DMS153 (cell line): Measurements from ENCODE around the gene SZT2.
"Not testable (repeated sequence)": the region's sequence is repeated elsewhere in the genome, so short reads cannot be mapped to it uniquely, and the experiment has no call there.

ENCODE experiments used
- DNase-seq: peaks from one replicate; lab custom pipeline; 2025; lab: John Stamatoyannopoulos, UW

Gene SZT2

GRCh38 chr1:43492826-43493225 is 103.1 kb downstream of the SZT2 start:
- DNase-seq: no peak

GRCh38 chr1:43493661-43494450 is 104.2 kb downstream of the SZT2 start:
- DNase-seq: no peak

- DNase-seq: no peak
Observed at GRCh38 chr1:43495204-43495603, 105.5 kb downstream of the SZT2 start.

- no peak for DNase-seq
Observed at GRCh38 chr1:43499898-43500297, 110.2 kb downstream of the SZT2 start.

- not testable (repeated sequence) for DNase-seq
Observed at GRCh38 chr1:43501806-43502205, 112.1 kb downstream of the SZT2 start.

- DNase-seq: no peak
Observed at GRCh38 chr1:43503534-43503933, 113.8 kb downstream of the SZT2 start.
